H9 (cell line): ENCODE measurements around the gene CCNC. TPM values are rescaled to one million over a fixed set of nuclear protein-coding genes. Genes with fewer than 3 reads are reported as not detected.

Source experiments
- DNase-seq: peaks from one replicate; pipeline ENCODE4 v3.0.0-alpha.2; 2017
- H2AFZ ChIP-seq: one replicate; pipeline ENCODE4 v1.6.1; 2013; ENCODE audit warnings: mild to moderate bottlenecking, low read length, control low read depth, moderate library complexity
- H2AK5ac ChIP-seq: 2 replicates; pipeline ENCODE4 v1.6.1; 2013; ENCODE audit warnings: low read length, control low read depth, mixed read lengths; ENCODE audit not compliant: insufficient read length
- H2BK120ac ChIP-seq: one replicate; pipeline ENCODE4 v1.6.1; 2013; ENCODE audit warnings: low read depth, mild to moderate bottlenecking, low read length, control low read depth, inconsistent platforms; ENCODE audit not compliant: poor library complexity, severe bottlenecking
- H2BK12ac ChIP-seq: 2 replicates; pipeline ENCODE4 v1.6.1; 2013; ENCODE audit warnings: low read length, control low read depth, mixed read lengths, low read depth; ENCODE audit not compliant: insufficient read length
- H2BK15ac ChIP-seq: 2 replicates; pipeline ENCODE4 v1.6.1; 2013; ENCODE audit warnings: low read depth, low read length, control low read depth
- H2BK20ac ChIP-seq: one replicate; pipeline ENCODE4 v1.6.1; 2013; ENCODE audit warnings: low read depth, mild to moderate bottlenecking, low read length, control low read depth, inconsistent platforms; ENCODE audit not compliant: poor library complexity, severe bottlenecking
- H2BK5ac ChIP-seq: 2 replicates; pipeline ENCODE4 v1.6.1; 2013; ENCODE audit warnings: low read length, control low read depth, mixed read lengths; ENCODE audit not compliant: insufficient read length
- H3K14ac ChIP-seq: 2 replicates; pipeline ENCODE4 v1.6.1; 2013; ENCODE audit warnings: low read length, control low read depth; ENCODE audit not compliant: insufficient read depth
- H3K18ac ChIP-seq: 2 replicates; pipeline ENCODE4 v1.6.1; 2013; ENCODE audit warnings: low read depth, mild to moderate bottlenecking, mixed read lengths, low read length, control low read depth; ENCODE audit not compliant: insufficient read length
- H3K23ac ChIP-seq: 2 replicates; pipeline ENCODE4 v1.6.1; 2013; ENCODE audit warnings: low read length, control low read depth, mixed read lengths, low read depth; ENCODE audit not compliant: insufficient read length
- H3K23me2 ChIP-seq: 2 replicates; pipeline ENCODE4 v1.6.1; 2013; ENCODE audit warnings: low read depth, mild to moderate bottlenecking, mixed read lengths, low read length, control low read depth; ENCODE audit not compliant: insufficient read length, poor library complexity, severe bottlenecking
- H3K27ac ChIP-seq: 2 replicates; pipeline ENCODE4 v1.5.1; 2013; ENCODE audit warnings: low read length, control low read depth, mixed read lengths, low read depth; ENCODE audit not compliant: insufficient read length
- H3K27me3 ChIP-seq: 2 replicates; pipeline ENCODE4 v1.6.1; 2013; ENCODE audit warnings: low read length, control low read depth, inconsistent platforms; ENCODE audit not compliant: insufficient read depth
- H3K4ac ChIP-seq: 2 replicates; pipeline ENCODE4 v1.6.1; 2013; ENCODE audit warnings: low read depth, mild to moderate bottlenecking, control low read depth, inconsistent platforms, low read length, moderate library complexity
- H3K4me1 ChIP-seq: 2 replicates; pipeline ENCODE4 v1.6.1; 2013; ENCODE audit warnings: low read length, control low read depth, inconsistent platforms; ENCODE audit not compliant: insufficient read depth
- H3K4me2 ChIP-seq: 2 replicates; pipeline ENCODE4 v1.6.1; 2013; ENCODE audit warnings: low read length, control low read depth, mixed read lengths; ENCODE audit not compliant: insufficient read length, insufficient read depth
- H3K56ac ChIP-seq: 2 replicates; pipeline ENCODE4 v1.6.1; 2013; ENCODE audit warnings: low read depth, mild to moderate bottlenecking, mixed read lengths, low read length, control low read depth; ENCODE audit not compliant: insufficient read length
- H3K79me1 ChIP-seq: 2 replicates; pipeline ENCODE4 v1.6.1; 2013; ENCODE audit warnings: low read depth, mild to moderate bottlenecking, moderate library complexity, low read length, control low read depth, inconsistent platforms; ENCODE audit not compliant: insufficient read depth, poor library complexity, severe bottlenecking
- H3K79me2 ChIP-seq: 2 replicates; pipeline ENCODE4 v1.6.1; 2013; ENCODE audit warnings: low read length, control low read depth, inconsistent platforms; ENCODE audit not compliant: insufficient read depth
- H3K9ac ChIP-seq: 2 replicates; pipeline ENCODE4 v1.6.1; 2013; ENCODE audit warnings: low read length, control low read depth, mixed read lengths; ENCODE audit not compliant: insufficient read length; ENCODE audit errors: extremely low read depth
- H3K9me3 ChIP-seq: one replicate; pipeline ENCODE4 v1.6.1; 2013; ENCODE audit warnings: low read depth, low read length, inconsistent platforms; ENCODE audit not compliant: control insufficient read depth
- H3T11ph ChIP-seq: one replicate; pipeline ENCODE4 v1.6.1; 2013; ENCODE audit warnings: mild to moderate bottlenecking, low read length, control low read depth, inconsistent platforms
- H4K20me1 ChIP-seq: one replicate; pipeline ENCODE4 v1.6.1; 2013; ENCODE audit not compliant: control insufficient read depth, insufficient read length, insufficient read depth
- H4K5ac ChIP-seq: 2 replicates; pipeline ENCODE4 v1.6.1; 2013; ENCODE audit warnings: low read depth, mild to moderate bottlenecking, mixed read lengths, low read length, control low read depth; ENCODE audit not compliant: insufficient read length
- H4K8ac ChIP-seq: replicated peaks from 2 replicates; pipeline ENCODE4 v1.6.1; 2013; ENCODE audit warnings: low read length, control low read depth, mixed read lengths, low read depth; ENCODE audit not compliant: insufficient read length
- H4K91ac ChIP-seq: 2 replicates; pipeline ENCODE4 v1.6.1; 2013; ENCODE audit warnings: low read depth, mild to moderate bottlenecking, moderate library complexity, mixed read lengths, low read length, control low read depth; ENCODE audit not compliant: insufficient read length
- H3K27ac Mint-ChIP-seq, 3 experiments: 2 replicates in 2 of 3; 3 replicates in 1 of 3; pipeline ENCODE4 v1.8.0; 2020 to 2021; ENCODE audit warnings: mixed read lengths in 3 of 3, mild to moderate bottlenecking in 1 of 3, moderate library complexity in 1 of 3
- H3K27me3 Mint-ChIP-seq: 2 replicates; pipeline ENCODE4 v1.8.0; 2021; ENCODE audit warnings: low read depth, mild to moderate bottlenecking, moderate library complexity, mixed read lengths
- H3K36me3 Mint-ChIP-seq, 3 experiments: 2 replicates in 2 of 3; 3 replicates in 1 of 3; pipeline ENCODE4 v1.8.0; 2020 to 2021; ENCODE audit warnings: low read depth in 3 of 3, mixed read lengths in 3 of 3; ENCODE audit not compliant: insufficient read depth in 1 of 3
- H3K4me1 Mint-ChIP-seq, 2 experiments: 2 replicates each; pipeline ENCODE4 v1.8.0; 2020; ENCODE audit warnings: mixed read lengths in 2 of 2
- H3K4me3 Mint-ChIP-seq, 2 experiments: 2 replicates in 1 of 2; 3 replicates in 1 of 2; pipeline ENCODE4 v1.8.0; 2020 to 2021; ENCODE audit warnings: mild to moderate bottlenecking in 2 of 2, mixed read lengths in 2 of 2, moderate library complexity in 1 of 2
- H3K9me3 Mint-ChIP-seq, 2 experiments: 2 replicates in 1 of 2; 3 replicates in 1 of 2; pipeline ENCODE4 v1.8.0; 2020; ENCODE audit warnings: mild to moderate bottlenecking in 2 of 2, mixed read lengths in 2 of 2, moderate library complexity in 1 of 2
- CTCF ChIP-seq: fragments of 200-600 bp; sonication (generic); conservative IDR thresholded peaks from 3 replicates; pipeline ENCODE4 v1.8.0; 2021; ENCODE audit warnings: antibody characterized with exemption, mild to moderate bottlenecking
- WGBS: extraction: QIAGEN DNeasy Blood & Tissue Kit; methylation state at CpG from one replicate; pipeline ENCODE4 v1.1.7; 2013; ENCODE audit warnings: missing lambda C conversion rate, low lambda C conversion rate, mixed read lengths; ENCODE audit not compliant: insufficient read length; ENCODE audit errors: extremely low coverage; 5-methylcytosine and 5-hydroxymethylcytosine counted together
- total RNA-seq: library from RNA; stranded (reverse); gene quantifications from 2 replicates; pipeline ENCODE4 v1.2.1, GENCODE V29; 2021

CCNC gene
- total RNA-seq, 1 experiment from 2014 or later = 112 TPM

GRCh38 chr6:99514089-99514488 lies 54.4 kb downstream of the CCNC start:
- no peaks in the 10 kb centered on the region for H3K27me3 ChIP-seq

More at GRCh38 chr6:99514089-99514488, 54.4 kb downstream of the CCNC start:
- H4K91ac ChIP-seq = no peak overlapping the region
- H3K27me3 Mint-ChIP-seq = no peaks in the 10 kb centered on the region
- H3K36me3 Mint-ChIP-seq = peaks cover 0 to 4% (median 3%) of the 10 kb centered on the region in 3 experiments; a peak in 4 of 7 replicates
- H3K23ac ChIP-seq = no peak overlapping the region
- no peak overlapping the region for H3K56ac ChIP-seq
- peak overlapping the region in 2 of 3 experiments; percentile 19; a peak in 2 of 7 replicates for H3K27ac Mint-ChIP-seq
- H4K5ac ChIP-seq = no peak overlapping the region
- peak overlapping the region; percentile 82 for H3K9ac ChIP-seq
- H2BK15ac ChIP-seq = no peak overlapping the region
- no peak overlapping the region for H2BK5ac ChIP-seq
- H3K27ac ChIP-seq = no peak overlapping the region
- no peak for TF ChIP-seq CTCF
- no peak overlapping the region for H3K14ac ChIP-seq
- H3K4me3 Mint-ChIP-seq = peak overlapping the region; percentile 97 to 98
- whole genome bisulfite sequencing = no CpG with 5 or more reads among the region's 8 CpGs
- H3K4me1 Mint-ChIP-seq = peaks cover 25 to 26% of the 10 kb centered on the region in 2 experiments
- H3K9me3 Mint-ChIP-seq = no peaks in the 10 kb centered on the region
- no peak overlapping the region for H3T11ph ChIP-seq
- H3K79me1 ChIP-seq = peaks cover 5% of the 10 kb centered on the region
- H4K20me1 ChIP-seq = no peaks in the 10 kb centered on the region
- no peak overlapping the region for H4K8ac ChIP-seq
- peaks cover 5% of the 10 kb centered on the region for H3K4me1 ChIP-seq
- no peaks in the 10 kb centered on the region for H3K9me3 ChIP-seq
- no peak overlapping the region for H2BK12ac ChIP-seq
- no peak overlapping the region for H3K4ac ChIP-seq
- no peak overlapping the region for H2BK120ac ChIP-seq
- H3K23me2 ChIP-seq = peaks cover 7% of the 10 kb centered on the region
- H3K18ac ChIP-seq = no peak overlapping the region
- no peak overlapping the region for H2BK20ac ChIP-seq
- H3K79me2 ChIP-seq = peaks cover 22% of the 10 kb centered on the region
- H2AFZ ChIP-seq = no peak overlapping the region
- H3K4me2 ChIP-seq = peak overlapping the region; percentile 100
- no peak overlapping the region for H2AK5ac ChIP-seq
- DNase-seq = no peak
